Measurements from ENCODE around the gene CPNE8.

The CPNE8 gene

GRCh38 chr12:38905480-38906351 lies at the start of gene CPNE8:
Gene CPNE8, minus strand, starts transcription at chr12:38905591. Its CDS starts 57 bp downstream, at chr12:38905534.
- peak; percentile 71 for DNase-seq

- no peak for DNase-seq
Observed at GRCh38 chr12:38954238-38954873, 49.0 kb upstream of the CPNE8 start.

- DNase-seq, result no peak
Observed at GRCh38 chr12:38949363-38949762, 44.0 kb upstream of the CPNE8 start.

- no peak for DNase-seq
Observed at GRCh38 chr12:38934686-38935085, 29.3 kb upstream of the CPNE8 start.

GRCh38 chr12:38934078-38934584 lies 28.7 kb upstream of the CPNE8 start:
- DNase-seq, result no peak

GRCh38 chr12:38932320-38932719 lies 26.9 kb upstream of the CPNE8 start:
- no peak for DNase-seq

GRCh38 chr12:38931461-38931860 lies 26.1 kb upstream of the CPNE8 start:
- no peak for DNase-seq

GRCh38 chr12:38930990-38931389 lies 25.6 kb upstream of the CPNE8 start:
- DNase-seq, result no peak

- no peak for DNase-seq
Observed at GRCh38 chr12:38926501-38926900, 21.1 kb upstream of the CPNE8 start.

- peak; percentile 52 for DNase-seq
Observed at GRCh38 chr12:38921025-38921677, 15.8 kb upstream of the CPNE8 start.

GRCh38 chr12:38919191-38919590 lies 13.8 kb upstream of the CPNE8 start:
- DNase-seq, result no peak

- no peak for DNase-seq
Observed at GRCh38 chr12:38915429-38916182, 10.2 kb upstream of the CPNE8 start.

- DNase-seq, result no peak
Observed at GRCh38 chr12:38912116-38912515, 6.7 kb upstream of the CPNE8 start.

GRCh38 chr12:38911611-38912010 lies 6.2 kb upstream of the CPNE8 start:
- DNase-seq, result no peak

- DNase-seq, result no peak
Observed at GRCh38 chr12:38907201-38907923, 2.0 kb upstream of the CPNE8 start.

GRCh38 chr12:38906482-38907200 lies 1.2 kb upstream of the CPNE8 start:
- peak; percentile 86 for DNase-seq

GRCh38 chr12:38904537-38905479 lies 583 bp downstream of the CPNE8 start:
- DNase-seq, result peak; percentile 73

GRCh38 chr12:38903596-38903995 lies 1.8 kb downstream of the CPNE8 start:
- DNase-seq, result no peak

- no peak for DNase-seq
Observed at GRCh38 chr12:38898001-38898684, 7.2 kb downstream of the CPNE8 start.

- DNase-seq, result no peak
Observed at GRCh38 chr12:38895446-38895845, 9.9 kb downstream of the CPNE8 start.
